ENCODE data around the gene SCD5. TPM values are rescaled to one million over a fixed set of nuclear protein-coding genes. Genes with fewer than 3 reads are reported as not detected.
A peak's percentile ranks its signal among the peaks of the same experiment; 100 is the strongest.
"Not testable (repeated sequence)": the region's sequence is repeated elsewhere in the genome, so short reads cannot be mapped to it uniquely, and the experiment has no call there.

SCD5 gene
- total and polyA plus RNA-seq, 2 of the 13 experiments (the other 11 are each of a cell fraction or from before 2014, with no cell fraction given), result not detected

DNA sequence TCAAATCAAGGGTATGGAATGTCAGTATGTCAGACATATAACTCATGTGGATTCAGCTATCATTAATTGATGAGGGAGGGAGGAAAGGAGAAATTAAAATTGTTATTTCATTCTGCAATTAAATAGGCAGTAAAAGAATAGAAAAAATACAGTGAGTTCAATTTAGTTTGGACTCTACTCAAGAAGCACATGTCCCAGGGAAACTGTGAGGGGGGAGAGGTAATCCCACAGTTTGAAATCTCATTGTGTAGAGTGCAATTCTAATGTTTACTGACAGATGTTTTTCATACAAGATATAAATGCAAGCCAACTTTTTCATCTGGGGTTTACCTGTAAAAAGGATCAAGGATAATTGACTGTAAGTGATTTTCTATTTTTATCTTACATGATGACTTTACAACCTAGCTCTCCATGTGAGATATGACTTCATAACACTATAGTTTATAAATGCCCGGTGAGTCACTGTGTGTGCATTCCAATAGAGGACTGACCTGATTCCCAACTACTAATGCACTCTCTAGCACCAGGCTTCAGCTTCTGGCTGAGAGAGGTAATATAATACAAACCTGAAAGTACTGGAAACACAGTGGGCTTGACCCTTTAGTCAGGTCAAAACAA lies 35.2 kb upstream of the SCD5 start:
- Histone ChIP-seq H3K9me3 (ENCODE audit: low read length) (no peaks in the 10 kb centered on the region), H3K27ac (ENCODE audit: extremely low read length, insufficient read depth, low read length) (no peak overlapping the region), H3K4me2 (ENCODE audit: low read depth, low read length) (no peak overlapping the region), H4K20me1 (ENCODE audit: insufficient read depth, low read length) (0 out of 2 replicates have a peak, but pooled peaks cover 6% of the 10 kb centered on the region), H2AFZ (ENCODE audit: low read length) (no peak overlapping the region), H3K27me3 (ENCODE audit: control insufficient read depth in 1 of 2, insufficient read depth in 2 of 2, low read length in 2 of 2) (no peaks in the 10 kb centered on the region), H3K36me3 (replicated peaks in 1 of 2; ENCODE audit: control insufficient read depth in 1 of 2, insufficient read depth in 2 of 2, low read length in 2 of 2) (peaks cover 11 to 43% of the 10 kb centered on the region in 2 experiments), H3K9ac (ENCODE audit: insufficient read depth, low read depth, low read length) (no peak overlapping the region), H3K79me2 (ENCODE audit: insufficient read depth, low read length) (no peaks in the 10 kb centered on the region), H3K4me1 (ENCODE audit: insufficient read depth, low read length) (no peaks in the 10 kb centered on the region), H3K4me3 (replicated peaks in 1 of 3; ENCODE audit: insufficient read depth in 1 of 3, low read depth in 2 of 3, low read length in 3 of 3) (no peak overlapping the region)
- ChIA-PET CTCF (ENCODE audit: low intra/inter-chr PET ratio, low total read pairs) (no interaction called here), POLR2A (no interaction called here)
- in situ Hi-C loops (cut with HindIII; ENCODE audit: extremely low pct_ligation_motif_present, low pct_unique_long_range_greater_than_20kb) (no loop called here), intact Hi-C loops (cut with micrococcal nuclease; ENCODE audit: unreplicated experiment) (no loop called here)
- peak; percentile 27 for DNase-seq (ENCODE audit: low spot score)
- no peak for FAIRE-seq
- no peak for TF ChIP-seq RCOR2 (CRISPR knock-in tag; IDR thresholded peaks at IDR 0.05)
- TF ChIP-seq, protein P1, sequence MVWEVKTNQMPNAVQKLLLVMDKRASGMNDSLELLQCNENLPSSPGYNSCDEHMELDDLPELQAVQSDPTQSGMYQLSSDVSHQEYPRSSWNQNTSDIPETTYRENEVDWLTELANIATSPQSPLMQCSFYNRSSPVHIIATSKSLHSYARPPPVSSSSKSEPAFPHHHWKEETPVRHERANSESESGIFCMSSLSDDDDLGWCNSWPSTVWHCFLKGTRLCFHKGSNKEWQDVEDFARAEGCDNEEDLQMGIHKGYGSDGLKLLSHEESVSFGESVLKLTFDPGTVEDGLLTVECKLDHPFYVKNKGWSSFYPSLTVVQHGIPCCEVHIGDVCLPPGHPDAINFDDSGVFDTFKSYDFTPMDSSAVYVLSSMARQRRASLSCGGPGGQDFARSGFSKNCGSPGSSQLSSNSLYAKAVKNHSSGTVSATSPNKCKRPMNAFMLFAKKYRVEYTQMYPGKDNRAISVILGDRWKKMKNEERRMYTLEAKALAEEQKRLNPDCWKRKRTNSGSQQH (CRISPR knock-in tag; IDR thresholded peaks at IDR 0.05; ENCODE audit: low read depth), result no peak
- TF ChIP-seq, protein P2, sequence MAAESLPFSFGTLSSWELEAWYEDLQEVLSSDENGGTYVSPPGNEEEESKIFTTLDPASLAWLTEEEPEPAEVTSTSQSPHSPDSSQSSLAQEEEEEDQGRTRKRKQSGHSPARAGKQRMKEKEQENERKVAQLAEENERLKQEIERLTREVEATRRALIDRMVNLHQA (CRISPR knock-in tag; IDR thresholded peaks at IDR 0.05), result no peak
- no peak for TF ChIP-seq ZNF180 (CRISPR knock-in tag; IDR thresholded peaks at IDR 0.05; ENCODE audit: borderline replicate concordance, low read depth)
- TF ChIP-seq SUZ12 (IDR thresholded peaks at IDR 0.05; ENCODE audit: low read depth, low read length), result no peak
- TF ChIP-seq, protein P3, sequence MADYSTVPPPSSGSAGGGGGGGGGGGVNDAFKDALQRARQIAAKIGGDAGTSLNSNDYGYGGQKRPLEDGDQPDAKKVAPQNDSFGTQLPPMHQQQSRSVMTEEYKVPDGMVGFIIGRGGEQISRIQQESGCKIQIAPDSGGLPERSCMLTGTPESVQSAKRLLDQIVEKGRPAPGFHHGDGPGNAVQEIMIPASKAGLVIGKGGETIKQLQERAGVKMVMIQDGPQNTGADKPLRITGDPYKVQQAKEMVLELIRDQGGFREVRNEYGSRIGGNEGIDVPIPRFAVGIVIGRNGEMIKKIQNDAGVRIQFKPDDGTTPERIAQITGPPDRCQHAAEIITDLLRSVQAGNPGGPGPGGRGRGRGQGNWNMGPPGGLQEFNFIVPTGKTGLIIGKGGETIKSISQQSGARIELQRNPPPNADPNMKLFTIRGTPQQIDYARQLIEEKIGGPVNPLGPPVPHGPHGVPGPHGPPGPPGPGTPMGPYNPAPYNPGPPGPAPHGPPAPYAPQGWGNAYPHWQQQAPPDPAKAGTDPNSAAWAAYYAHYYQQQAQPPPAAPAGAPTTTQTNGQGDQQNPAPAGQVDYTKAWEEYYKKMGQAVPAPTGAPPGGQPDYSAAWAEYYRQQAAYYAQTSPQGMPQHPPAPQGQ (CRISPR knock-in tag; IDR thresholded peaks at IDR 0.05; ENCODE audit: borderline replicate concordance), result no peak
- TF ChIP-seq ADNP (CRISPR knock-in tag; IDR thresholded peaks at IDR 0.05), result no peak
- TF ChIP-seq KDM5B (CRISPR knock-in tag; IDR thresholded peaks at IDR 0.05; ENCODE audit: borderline replicate concordance), result no peak
- no peak; the same call in 1 of the 2 replicates for TF ChIP-seq POLR2AphosphoS2 (IDR thresholded peaks at IDR 0.05; ENCODE audit: low read depth, low read length)
- TF ChIP-seq KDM1A (CRISPR knock-in tag; IDR thresholded peaks at IDR 0.05), result no peak
- no TSS peak for BruUV-seq (replicated peaks)
- 89% methylated on average over 1 of the region's 1 CpG for WGBS (ENCODE audit: low lambda C conversion rate)
- ATAC-seq, result peak; percentile 75

DNA sequence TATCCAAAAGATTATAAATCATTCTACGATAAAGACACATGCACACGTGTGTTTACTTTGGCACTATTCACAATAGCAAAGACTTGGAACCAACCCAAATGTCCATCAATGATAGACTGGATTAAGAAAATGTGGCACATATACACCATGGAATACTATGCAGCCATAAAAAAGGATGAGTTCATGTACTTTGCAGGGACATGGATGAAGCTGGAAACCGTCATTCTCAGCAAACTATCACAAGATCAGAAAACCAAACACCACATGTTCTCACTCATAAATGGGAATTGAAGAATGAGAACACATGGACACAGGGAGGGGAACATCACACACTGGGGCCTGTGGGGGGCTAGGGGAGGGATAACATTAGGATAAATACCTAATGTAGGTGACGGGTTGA lies 34.5 kb upstream of the SCD5 start:
- FAIRE-seq; H3K9me3 ChIP-seq (ENCODE audit: low read length); intact Hi-C loops (cut with micrococcal nuclease; ENCODE audit: unreplicated experiment); H3K79me2 ChIP-seq (ENCODE audit: insufficient read depth, low read length); DNase-seq (ENCODE audit: low spot score); CTCF ChIA-PET (ENCODE audit: low intra/inter-chr PET ratio, low total read pairs); H3K4me2 ChIP-seq (ENCODE audit: low read depth, low read length); ATAC-seq; H3K4me1 ChIP-seq (ENCODE audit: insufficient read depth, low read length); H3K9ac ChIP-seq (ENCODE audit: insufficient read depth, low read depth, low read length); H3K4me3 ChIP-seq (replicated peaks in 1 of 3; ENCODE audit: insufficient read depth in 1 of 3, low read depth in 2 of 3, low read length in 3 of 3); H4K20me1 ChIP-seq (ENCODE audit: insufficient read depth, low read length); BruUV-seq (replicated peaks); H2AFZ ChIP-seq (ENCODE audit: low read length); H3K27ac ChIP-seq (ENCODE audit: extremely low read length, insufficient read depth, low read length); in situ Hi-C loops (cut with HindIII; ENCODE audit: extremely low pct_ligation_motif_present, low pct_unique_long_range_greater_than_20kb); POLR2A ChIA-PET; H3K27me3 ChIP-seq (ENCODE audit: control insufficient read depth in 1 of 2, insufficient read depth in 2 of 2, low read length in 2 of 2): not testable (repeated sequence)
- H3K36me3 ChIP-seq (replicated peaks in 1 of 2; ENCODE audit: control insufficient read depth in 1 of 2, insufficient read depth in 2 of 2, low read length in 2 of 2), result peaks cover 11 to 38% of the 10 kb centered on the region in 2 experiments
- 99% methylated on average over 4 of the region's 4 CpGs for WGBS (ENCODE audit: low lambda C conversion rate)
